GM19099 (cell line): ENCODE measurements around the gene STARD5.

ENCODE experiments used
- POLR2A ChIP-seq: IDR thresholded peaks from 3 replicates; pipeline ENCODE4 v1.6.1; 2011; ENCODE audit warnings: low read depth; ENCODE audit not compliant: insufficient read length; ENCODE audit errors: extremely low read depth

STARD5 gene

DNA sequence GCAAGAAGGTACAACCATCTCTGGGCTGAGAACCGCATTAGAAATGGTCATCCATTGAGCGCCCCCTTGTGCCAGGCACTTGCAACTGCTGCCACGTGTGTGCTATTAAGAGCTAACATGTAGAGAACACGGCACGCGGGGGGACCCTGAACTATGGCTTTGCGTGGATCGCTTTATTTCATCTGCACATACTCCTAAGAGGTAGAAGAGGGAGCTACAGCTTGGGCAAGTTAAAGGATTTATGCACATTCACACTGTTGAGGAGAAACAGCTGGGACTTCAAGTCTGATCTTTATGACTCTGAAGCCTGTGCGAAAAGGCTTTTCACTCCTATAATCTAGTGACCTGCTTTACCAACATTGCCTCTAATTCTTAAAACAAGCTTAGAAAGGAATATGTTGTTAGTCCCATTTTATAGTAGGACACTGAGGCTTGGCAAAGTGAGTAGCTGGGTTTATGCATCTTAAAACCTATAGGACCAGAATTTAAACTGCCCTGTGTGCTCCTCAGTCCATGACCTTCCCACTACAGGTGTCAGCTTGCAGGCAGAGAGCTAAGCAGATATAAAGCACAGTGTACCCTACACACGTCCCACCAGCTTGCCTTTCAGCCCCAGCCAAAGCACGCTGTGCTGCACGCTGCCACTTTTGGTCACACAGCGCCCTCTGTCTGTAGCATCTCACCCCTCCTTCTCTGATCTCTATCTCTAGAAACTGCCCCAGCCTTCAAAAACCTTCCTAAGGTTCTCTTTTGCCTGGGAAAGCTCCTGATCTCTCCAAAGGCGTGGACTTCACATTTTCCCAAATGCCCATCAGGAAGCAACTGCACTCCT is 57.8 kb downstream of the STARD5 start:
- TF ChIP-seq POLR2A: no peak

DNA sequence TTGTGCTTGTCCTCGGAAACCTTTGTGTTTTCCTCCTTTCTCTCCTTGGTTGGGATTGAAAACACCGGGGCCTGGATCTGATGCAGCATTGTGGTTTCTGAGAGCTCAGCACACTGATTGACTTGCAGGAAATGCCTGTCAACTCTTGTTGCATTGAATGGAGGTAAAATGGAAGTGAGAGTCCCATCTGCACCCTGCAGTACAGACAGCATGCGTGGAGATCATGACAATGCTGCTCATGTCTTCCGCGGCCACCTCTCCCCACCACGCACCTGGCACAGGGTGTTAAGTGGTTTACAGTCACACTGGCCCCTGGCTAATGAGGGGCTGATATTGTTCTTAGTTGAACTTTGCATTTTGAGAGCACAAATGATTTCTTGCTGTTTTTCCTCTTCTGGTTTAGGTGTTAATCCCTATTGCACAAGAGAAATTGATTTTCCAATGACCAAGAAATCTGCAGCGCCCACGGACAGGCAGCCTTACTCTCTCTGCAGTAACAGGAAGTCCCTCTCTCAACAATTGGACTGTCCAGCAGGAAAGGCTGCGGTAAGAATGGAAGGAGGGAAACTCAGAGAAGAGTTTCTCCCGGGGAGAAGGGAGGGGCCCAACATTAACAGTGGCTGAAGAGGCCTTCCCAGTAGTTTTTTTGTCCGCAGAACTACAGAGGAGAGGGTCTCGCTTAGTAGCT is 58.5 kb downstream of the STARD5 start:
- no peak for TF ChIP-seq POLR2A

DNA sequence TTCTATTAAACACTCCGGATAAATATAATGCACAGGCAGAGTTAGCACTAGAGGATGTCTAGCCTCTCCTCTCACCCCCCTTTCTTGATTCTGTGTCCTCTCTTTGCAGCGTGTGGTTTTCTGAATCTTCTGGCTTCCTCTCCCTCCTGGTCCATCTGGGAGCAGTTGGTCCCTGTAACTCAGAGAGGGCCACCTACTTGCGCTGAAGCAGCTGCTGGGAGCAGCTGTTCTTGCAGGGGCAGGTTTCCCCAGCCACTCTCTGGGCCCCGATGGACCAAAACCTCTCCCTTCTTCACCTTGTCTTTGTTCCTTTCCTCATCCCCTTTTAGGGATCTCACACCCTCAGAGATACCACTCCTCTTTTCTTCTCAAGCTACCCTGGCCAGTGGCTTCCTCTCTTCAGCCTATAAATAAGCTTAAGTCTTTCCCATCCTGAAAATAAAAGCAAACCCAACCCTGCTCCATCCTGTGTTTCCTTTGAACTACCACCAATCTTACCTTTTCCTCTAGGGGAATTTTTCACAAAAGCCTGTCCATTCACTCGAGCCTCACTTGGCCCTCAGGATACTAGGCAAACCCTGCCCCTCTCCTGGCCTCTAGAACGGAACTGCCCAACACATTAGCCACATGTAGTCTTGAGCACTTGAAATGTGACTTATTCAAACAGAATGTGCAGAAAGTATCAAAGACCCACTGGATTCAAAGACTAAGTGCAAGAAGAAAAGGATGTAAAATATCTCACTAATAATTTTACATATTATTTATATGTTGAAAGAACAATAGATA is 59.7 kb downstream of the STARD5 start:
- TF ChIP-seq POLR2A: no peak

DNA sequence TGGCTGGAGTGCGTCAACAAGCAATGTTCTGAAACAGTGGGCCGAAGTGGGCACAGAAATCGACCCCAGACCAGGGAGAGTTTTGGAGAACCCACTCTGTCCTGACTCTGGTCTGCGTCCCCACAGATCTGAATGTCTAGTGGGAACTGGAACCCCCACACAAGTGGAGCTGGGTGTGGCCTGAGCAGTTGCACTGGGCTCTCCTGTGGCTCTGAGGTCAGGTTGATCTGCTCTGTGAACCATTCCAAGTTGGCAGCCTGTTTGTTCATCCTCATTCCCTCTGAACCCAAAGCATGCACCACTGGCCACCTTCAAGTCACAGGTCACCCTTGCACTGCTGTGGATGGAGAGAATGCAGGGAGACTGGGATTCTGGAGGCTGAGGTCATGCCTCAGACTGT is 60.5 kb downstream of the STARD5 start:
- TF ChIP-seq POLR2A: no peak

DNA sequence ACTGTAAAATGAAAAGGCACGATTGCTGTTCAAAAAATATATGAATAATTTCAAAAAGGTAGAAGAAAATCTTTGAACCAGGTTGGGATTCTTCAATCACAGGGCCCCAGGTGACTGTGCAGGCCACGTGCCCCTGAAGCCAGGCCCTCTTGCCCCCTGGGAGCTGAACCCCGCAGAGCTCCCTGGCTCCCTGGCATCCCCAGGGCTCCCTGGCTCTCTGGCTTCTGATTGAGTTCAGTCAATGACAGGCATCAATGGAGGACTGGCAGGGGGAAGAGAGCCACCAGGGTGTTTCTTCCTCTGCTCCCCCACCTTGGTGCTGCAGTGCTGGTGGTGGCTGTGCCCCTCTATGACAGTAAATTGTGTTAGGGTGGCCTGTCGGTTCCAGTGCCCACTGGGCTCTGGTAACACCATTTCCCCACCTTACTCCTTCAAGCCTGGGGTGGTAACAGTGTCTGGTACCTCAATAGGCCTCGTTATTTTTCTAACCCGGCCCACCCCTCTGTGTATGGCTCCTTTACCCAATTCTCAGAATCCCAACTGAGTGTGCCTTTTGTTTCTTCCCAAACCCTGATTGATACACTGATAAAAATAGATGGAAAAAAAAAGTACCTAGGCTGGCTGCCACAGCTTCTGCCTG is 62.6 kb downstream of the STARD5 start:
- TF ChIP-seq POLR2A: no peak

DNA sequence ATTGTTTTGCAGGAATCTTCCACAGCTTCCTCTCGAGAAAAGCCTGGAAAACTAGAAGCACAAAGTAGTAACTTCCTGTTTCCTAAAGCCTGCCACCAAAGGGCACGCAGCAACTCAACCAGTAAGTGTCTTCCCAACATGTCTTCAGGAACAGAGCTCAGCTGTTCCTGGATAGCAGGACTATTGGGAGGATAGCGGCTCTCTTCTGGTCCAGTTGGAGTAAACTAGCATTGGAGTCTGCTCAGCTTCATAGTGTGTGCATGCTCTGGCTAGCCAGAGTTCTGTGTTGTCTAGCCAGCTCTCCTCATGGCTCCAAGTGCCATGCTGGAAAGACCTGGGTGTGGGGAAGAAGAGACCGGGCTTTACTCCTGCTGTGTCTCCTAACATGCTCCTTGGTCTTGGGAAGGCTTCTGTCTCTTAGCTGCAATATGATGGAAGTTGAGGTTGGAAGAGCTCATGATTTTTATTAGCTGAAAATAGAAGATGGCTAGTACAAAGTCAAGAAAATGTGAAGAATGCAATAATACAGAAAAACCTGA is 64.1 kb downstream of the STARD5 start:
- no peak for TF ChIP-seq POLR2A
